Measurements from ENCODE around the gene RHOF.
"Not testable (repeated sequence)": the region's sequence is repeated elsewhere in the genome, so short reads cannot be mapped to it uniquely, and the experiment has no call there.

The RHOF gene

GRCh38 chr12:121749267-121749666 is 44.2 kb downstream of the RHOF start:
- no peaks in the 10 kb centered on the region for H3K79me2 ChIP-seq (ENCODE audit: insufficient read depth, low read length)
- H3K9me2 ChIP-seq (ENCODE audit: low read depth, low read length), result no peaks in the 10 kb centered on the region
- H3K27me3 ChIP-seq (ENCODE audit: insufficient read depth, low read length), result no peaks in the 10 kb centered on the region
- no peak overlapping the region for H2AFZ ChIP-seq (ENCODE audit: low read length)
- no peaks in the 10 kb centered on the region for H3K9me3 ChIP-seq (ENCODE audit: low read length)
- peaks cover 15% of the 10 kb centered on the region for H3K36me3 ChIP-seq (ENCODE audit: insufficient read depth, low read length)
- no peak overlapping the region for H3K4me3 ChIP-seq (ENCODE audit: low read depth, low read length, poor library complexity, severe bottlenecking)
- H4K20me1 ChIP-seq (ENCODE audit: insufficient read depth, low read length), result no peaks in the 10 kb centered on the region
- no peak overlapping the region for H3K9ac ChIP-seq (ENCODE audit: low read length)
- peaks cover 10% of the 10 kb centered on the region for H3K4me1 ChIP-seq (ENCODE audit: insufficient read depth, low read length, severe bottlenecking)
- TF ChIP-seq EZH2 (IDR thresholded peaks at IDR 0.05; ENCODE audit: borderline replicate concordance, low read length) (no peak), CTCF (IDR thresholded peaks at IDR 0.05; ENCODE audit: low read length) (no peak)
- no peaks in the 10 kb centered on the region for H3F3A ChIP-seq (ENCODE audit: insufficient read depth, low read length)
- H3K27ac ChIP-seq (ENCODE audit: low read depth, low read length, poor library complexity, severe bottlenecking), result peak overlapping the region; percentile 85
- H3K4me2 ChIP-seq (ENCODE audit: low read length), result no peak overlapping the region

- Histone ChIP-seq H3K4me2 (ENCODE audit: low read length) (peak overlapping the region; percentile 14; the same call in 1 of the 2 replicates), H3K9me3 (ENCODE audit: low read length) (no peaks in the 10 kb centered on the region), H3K9ac (ENCODE audit: low read length) (no peak overlapping the region; the same call in 1 of the 2 replicates), H3F3A (ENCODE audit: insufficient read depth, low read length) (no peaks in the 10 kb centered on the region), H3K9me2 (ENCODE audit: low read depth, low read length) (no peaks in the 10 kb centered on the region), H2AFZ (ENCODE audit: low read length) (no peak overlapping the region), H3K36me3 (ENCODE audit: insufficient read depth, low read length) (peaks cover 21% of the 10 kb centered on the region), H3K4me3 (ENCODE audit: low read depth, low read length, poor library complexity, severe bottlenecking) (no peak overlapping the region), H4K20me1 (ENCODE audit: insufficient read depth, low read length) (no peaks in the 10 kb centered on the region), H3K27ac (ENCODE audit: low read depth, low read length, poor library complexity, severe bottlenecking) (peak overlapping the region; percentile 85), H3K27me3 (ENCODE audit: insufficient read depth, low read length) (no peaks in the 10 kb centered on the region), H3K4me1 (ENCODE audit: insufficient read depth, low read length, severe bottlenecking) (peaks cover 10% of the 10 kb centered on the region), H3K79me2 (ENCODE audit: insufficient read depth, low read length) (no peaks in the 10 kb centered on the region)
- TF ChIP-seq CTCF (IDR thresholded peaks at IDR 0.05; ENCODE audit: low read length) (no peak), EZH2 (IDR thresholded peaks at IDR 0.05; ENCODE audit: borderline replicate concordance, low read length) (no peak)
These were observed 44.8 kb downstream of the RHOF start for GRCh38 chr12:121748571-121749265.

- Histone ChIP-seq H3K9me2 (ENCODE audit: low read depth, low read length) (no peaks in the 10 kb centered on the region), H3K9me3 (ENCODE audit: low read length) (no peaks in the 10 kb centered on the region), H3K4me2 (ENCODE audit: low read length) (peak overlapping the region; percentile 14; the same call in 1 of the 2 replicates), H3K27ac (ENCODE audit: low read depth, low read length, poor library complexity, severe bottlenecking) (peak overlapping the region; percentile 85), H2AFZ (ENCODE audit: low read length) (no peak overlapping the region), H4K20me1 (ENCODE audit: insufficient read depth, low read length) (no peaks in the 10 kb centered on the region), H3K36me3 (ENCODE audit: insufficient read depth, low read length) (peaks cover 21% of the 10 kb centered on the region), H3F3A (ENCODE audit: insufficient read depth, low read length) (no peaks in the 10 kb centered on the region), H3K79me2 (ENCODE audit: insufficient read depth, low read length) (no peaks in the 10 kb centered on the region), H3K4me3 (ENCODE audit: low read depth, low read length, poor library complexity, severe bottlenecking) (no peak overlapping the region), H3K9ac (ENCODE audit: low read length) (no peak overlapping the region; the same call in 1 of the 2 replicates), H3K27me3 (ENCODE audit: insufficient read depth, low read length) (no peaks in the 10 kb centered on the region), H3K4me1 (ENCODE audit: insufficient read depth, low read length, severe bottlenecking) (peaks cover 10% of the 10 kb centered on the region)
- TF ChIP-seq CTCF (IDR thresholded peaks at IDR 0.05; ENCODE audit: low read length) (no peak), EZH2 (IDR thresholded peaks at IDR 0.05; ENCODE audit: borderline replicate concordance, low read length) (no peak)
These were observed 45.3 kb downstream of the RHOF start for GRCh38 chr12:121748218-121748570.

GRCh38 chr12:121745545-121745944 is 47.9 kb downstream of the RHOF start:
- not testable (repeated sequence) for H3K9me2 ChIP-seq (ENCODE audit: low read depth, low read length); H3K4me3 ChIP-seq (ENCODE audit: low read depth, low read length, poor library complexity, severe bottlenecking); H3F3A ChIP-seq (ENCODE audit: insufficient read depth, low read length); H3K4me1 ChIP-seq (ENCODE audit: insufficient read depth, low read length, severe bottlenecking); H3K9ac ChIP-seq (ENCODE audit: low read length); H3K9me3 ChIP-seq (ENCODE audit: low read length); H3K27me3 ChIP-seq (ENCODE audit: insufficient read depth, low read length); H2AFZ ChIP-seq (ENCODE audit: low read length); H3K4me2 ChIP-seq (ENCODE audit: low read length); H4K20me1 ChIP-seq (ENCODE audit: insufficient read depth, low read length); H3K27ac ChIP-seq (ENCODE audit: low read depth, low read length, poor library complexity, severe bottlenecking); H3K79me2 ChIP-seq (ENCODE audit: insufficient read depth, low read length)
- peaks cover 15% of the 10 kb centered on the region for H3K36me3 ChIP-seq (ENCODE audit: insufficient read depth, low read length)

Data from OCI-LY1 (cell line).